Ascending aorta (tissue), 2 donors: Measurements from ENCODE around the gene SLC26A1. TPM values are rescaled to one million over a fixed set of nuclear protein-coding genes. Genes with fewer than 3 reads are reported as not detected.

ENCODE experiments used
- DNase-seq, 2 donors: peaks; one replicate each; pipeline ENCODE4 v3.0.0-alpha.2; 2019; ENCODE audit warnings: low spot score in 2 of 2
- H3K27ac ChIP-seq, 2 donors: fragments of 200-600 bp; sonication (generic); one replicate each; pipeline ENCODE4 v1.5.1; 2016 to 2017; ENCODE audit warnings: mild to moderate bottlenecking in 1 of 2
- H3K27me3 ChIP-seq: fragments of 200-600 bp; sonication (generic); one replicate; pipeline ENCODE4 v1.5.1; 2017
- H3K36me3 ChIP-seq, 2 donors: fragments of 200-600 bp; sonication (generic); one replicate each; pipeline ENCODE4 v1.5.1; 2016
- H3K4me1 ChIP-seq, 2 donors: fragments of 200-600 bp; sonication (generic); one replicate each; pipeline ENCODE4 v1.5.1; 2016 to 2017; ENCODE audit warnings: mild to moderate bottlenecking in 1 of 2
- H3K4me3 ChIP-seq, 2 donors: fragments of 200-600 bp; sonication (generic); one replicate each; pipeline ENCODE4 v1.5.1; 2016 to 2017; ENCODE audit warnings: mild to moderate bottlenecking in 1 of 2
- H3K9me3 ChIP-seq, 2 donors: fragments of 200-600 bp; sonication (generic); one replicate each; pipeline ENCODE4 v1.5.1; 2016
- intact Hi-C: fragments of 100-400 bp; cut with DNase I; formaldehyde crosslinking; loops from one replicate; pipeline ENCODE4 v1.15.1; 2023
- total RNA-seq: library from RNA; depleted of rRNA; stranded (reverse); fragments of >200 nt; gene quantifications from one replicate; pipeline ENCODE4 v1.1.0, GENCODE V29; 2016
- TF ChIP-seq, protein P1 (sequence below), 3 experiments: fragments of 200-600 bp in 2 of 3; fragments of 450-650 bp in 1 of 3; sonication (generic) in 2 of 3; IDR thresholded peaks; one replicate each; pipeline ENCODE4 v1.5.1; 2016 to 2019; ENCODE audit warnings: antibody characterized with exemption in 3 of 3, mild to moderate bottlenecking in 1 of 3, moderate library complexity in 1 of 3

Gene SLC26A1
- total RNA-seq, 1 donor from 2014 or later = not detected

GRCh38 chr4:962231-963208 lies 30.7 kb downstream of the SLC26A1 start:
- intact Hi-C loops = no loop called here
- Histone ChIP-seq H3K4me1 (no peaks in the 10 kb centered on the region), H3K27ac (no peak overlapping the region), H3K4me3 (no peak overlapping the region), H3K9me3 (no peaks in the 10 kb centered on the region), H3K36me3 (peaks cover 40 to 72% of the 10 kb centered on the region in 2 donors), H3K27me3 (no peaks in the 10 kb centered on the region)
- TF ChIP-seq, protein P1, sequence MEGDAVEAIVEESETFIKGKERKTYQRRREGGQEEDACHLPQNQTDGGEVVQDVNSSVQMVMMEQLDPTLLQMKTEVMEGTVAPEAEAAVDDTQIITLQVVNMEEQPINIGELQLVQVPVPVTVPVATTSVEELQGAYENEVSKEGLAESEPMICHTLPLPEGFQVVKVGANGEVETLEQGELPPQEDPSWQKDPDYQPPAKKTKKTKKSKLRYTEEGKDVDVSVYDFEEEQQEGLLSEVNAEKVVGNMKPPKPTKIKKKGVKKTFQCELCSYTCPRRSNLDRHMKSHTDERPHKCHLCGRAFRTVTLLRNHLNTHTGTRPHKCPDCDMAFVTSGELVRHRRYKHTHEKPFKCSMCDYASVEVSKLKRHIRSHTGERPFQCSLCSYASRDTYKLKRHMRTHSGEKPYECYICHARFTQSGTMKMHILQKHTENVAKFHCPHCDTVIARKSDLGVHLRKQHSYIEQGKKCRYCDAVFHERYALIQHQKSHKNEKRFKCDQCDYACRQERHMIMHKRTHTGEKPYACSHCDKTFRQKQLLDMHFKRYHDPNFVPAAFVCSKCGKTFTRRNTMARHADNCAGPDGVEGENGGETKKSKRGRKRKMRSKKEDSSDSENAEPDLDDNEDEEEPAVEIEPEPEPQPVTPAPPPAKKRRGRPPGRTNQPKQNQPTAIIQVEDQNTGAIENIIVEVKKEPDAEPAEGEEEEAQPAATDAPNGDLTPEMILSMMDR (IDR thresholded peaks at IDR 0.05) = no peak
- no peak for DNase-seq

DNA sequence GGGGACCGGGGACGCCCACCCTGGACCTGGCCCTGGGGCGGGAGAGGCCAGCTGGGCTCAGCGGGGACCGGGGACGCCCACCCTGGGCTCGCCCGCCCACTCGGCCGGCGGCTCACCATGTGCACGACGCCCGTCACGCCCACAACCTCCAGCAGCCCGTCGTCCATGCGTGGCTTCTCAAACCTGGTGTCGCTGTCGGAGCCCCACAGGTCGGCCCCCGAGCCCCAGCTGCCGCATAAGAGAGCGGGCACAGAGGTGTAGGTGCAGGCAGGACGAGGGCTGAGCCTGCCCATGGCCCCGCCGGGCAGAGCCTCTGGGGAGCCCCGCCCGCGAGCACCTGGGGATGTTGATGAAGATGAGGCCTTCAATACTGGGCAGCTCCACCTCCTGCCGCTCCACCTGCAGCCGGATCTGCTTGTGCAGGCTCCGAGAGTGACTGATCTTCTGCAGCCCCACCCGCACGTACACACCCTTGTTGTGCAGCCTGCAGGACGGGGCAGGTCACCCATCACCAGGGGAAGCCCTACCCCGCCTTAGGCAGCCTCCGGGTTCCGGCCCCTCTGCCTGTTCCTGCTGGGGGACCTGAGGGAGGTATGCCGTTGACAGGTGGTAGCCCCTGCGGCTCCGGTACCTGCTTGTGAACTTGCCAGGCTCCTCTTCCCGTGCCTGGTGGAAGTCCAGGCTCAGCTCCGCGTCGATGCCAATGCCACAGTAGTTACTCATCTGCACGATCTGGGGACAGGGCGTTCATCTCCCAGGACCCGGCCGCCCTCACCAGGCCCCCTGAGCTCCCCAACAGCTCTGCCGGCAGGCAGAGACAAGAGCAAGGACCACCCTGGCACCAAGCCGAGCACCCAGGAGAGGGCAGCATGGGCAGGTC lies 31.6 kb downstream of the SLC26A1 start:
- Histone ChIP-seq H3K4me3 (no peak overlapping the region), H3K4me1 (no peaks in the 10 kb centered on the region), H3K9me3 (no peaks in the 10 kb centered on the region), H3K27me3 (no peaks in the 10 kb centered on the region), H3K27ac (no peak overlapping the region), H3K36me3 (peaks cover 40 to 72% of the 10 kb centered on the region in 2 donors)
- DNase-seq = no peak
- intact Hi-C loops = no loop called here
- TF ChIP-seq, protein P1 (IDR thresholded peaks at IDR 0.05) = no peak

GRCh38 chr4:960636-961350 lies 32.4 kb downstream of the SLC26A1 start:
- DNase-seq = no peak
- TF ChIP-seq, protein P1 (IDR thresholded peaks at IDR 0.05) = no peak
- Histone ChIP-seq H3K27ac (no peak overlapping the region), H3K27me3 (no peaks in the 10 kb centered on the region), H3K4me3 (no peak overlapping the region), H3K36me3 (peaks cover 40 to 66% of the 10 kb centered on the region in 2 donors), H3K9me3 (no peaks in the 10 kb centered on the region), H3K4me1 (no peaks in the 10 kb centered on the region)
- intact Hi-C loops = no loop called here

DNA sequence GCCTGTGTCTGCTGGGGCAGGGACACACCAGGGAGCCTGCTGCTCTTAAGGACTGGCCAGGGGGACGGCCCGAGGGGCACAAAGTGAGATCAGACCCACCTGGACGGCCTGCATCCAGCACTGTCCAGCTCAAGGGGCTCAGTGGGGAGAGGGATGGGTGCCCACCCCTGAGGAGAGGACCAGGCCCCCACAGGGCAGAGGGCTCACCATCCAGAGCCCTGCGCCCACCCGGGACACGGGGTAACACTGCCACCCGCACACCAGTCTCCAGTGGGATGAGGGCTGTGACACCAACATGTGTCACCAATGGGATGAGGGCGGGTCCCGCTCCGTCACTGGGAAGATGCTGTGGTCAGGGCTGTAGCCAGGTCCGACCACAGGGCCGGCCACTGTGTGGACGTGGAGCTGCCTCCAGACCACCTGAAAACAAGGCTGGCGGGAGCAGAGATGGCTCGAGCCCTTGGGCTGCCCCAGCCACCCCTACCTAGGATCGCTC lies 33.0 kb downstream of the SLC26A1 start:
- TF ChIP-seq, protein P1 (IDR thresholded peaks at IDR 0.05) = no peak
- Histone ChIP-seq H3K27me3 (no peaks in the 10 kb centered on the region), H3K4me3 (no peak overlapping the region), H3K9me3 (no peaks in the 10 kb centered on the region), H3K27ac (no peak overlapping the region), H3K36me3 (peaks cover 41 to 66% of the 10 kb centered on the region in 2 donors), H3K4me1 (no peaks in the 10 kb centered on the region)
- intact Hi-C loops = no loop called here
- no peak for DNase-seq
